ENCODE results near the gene LDLRAD1. TPM values are rescaled to one million over a fixed set of nuclear protein-coding genes. Genes with fewer than 3 reads are reported as not detected.
A peak's percentile ranks its signal among the peaks of the same experiment; 100 is the strongest.

The LDLRAD1 gene
- total and polyA plus RNA-seq, 2 of the 13 experiments (the other 11 are each of a cell fraction or from before 2014, with no cell fraction given): 2.5 to 14.0 TPM

DNA sequence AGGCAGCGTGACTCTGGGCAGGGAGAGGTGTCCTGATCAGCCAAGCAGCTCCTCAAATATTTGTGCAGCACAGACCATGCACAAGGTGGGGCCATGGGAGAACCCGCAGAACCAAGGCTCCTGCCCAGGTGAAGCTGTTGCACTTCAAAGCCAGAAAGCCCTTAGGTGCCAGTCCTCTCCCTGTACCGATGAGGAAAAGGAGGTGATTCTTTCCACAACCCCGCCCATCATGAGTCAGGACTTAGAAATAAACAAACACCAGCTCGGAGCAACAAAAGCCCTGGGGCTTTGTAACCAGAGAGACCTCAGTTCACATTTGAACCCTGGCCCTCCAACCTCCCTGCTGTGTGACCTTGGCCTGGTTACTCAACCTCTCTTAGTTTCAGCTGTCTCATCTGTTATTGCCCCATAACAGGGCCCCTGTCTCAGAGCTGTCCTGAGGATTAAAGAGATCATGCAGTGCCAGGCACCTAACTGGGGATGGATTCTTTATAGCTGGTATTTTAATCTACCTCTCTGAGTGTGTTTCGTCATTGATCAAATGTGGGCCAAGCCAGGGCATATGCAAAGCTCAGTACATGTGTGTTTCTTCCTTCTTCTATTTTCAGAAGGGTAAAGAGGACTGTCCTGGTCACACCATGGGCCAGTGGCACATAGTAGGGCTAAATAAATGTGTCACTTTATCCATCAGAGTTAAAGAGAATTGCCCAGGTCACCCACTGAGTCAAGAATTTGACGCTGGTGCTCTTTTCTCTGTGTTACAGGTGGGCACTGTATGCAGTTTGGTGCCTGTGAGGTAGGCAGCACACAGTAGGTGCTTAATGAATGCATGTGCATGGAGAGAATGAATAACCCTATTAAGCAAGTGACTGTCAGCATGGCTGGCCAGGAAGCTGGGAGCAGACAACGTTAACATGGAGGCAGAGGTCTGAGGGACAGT, 1.4 kb downstream of the LDLRAD1 start (continued):
- TF ChIP-seq, protein P1, sequence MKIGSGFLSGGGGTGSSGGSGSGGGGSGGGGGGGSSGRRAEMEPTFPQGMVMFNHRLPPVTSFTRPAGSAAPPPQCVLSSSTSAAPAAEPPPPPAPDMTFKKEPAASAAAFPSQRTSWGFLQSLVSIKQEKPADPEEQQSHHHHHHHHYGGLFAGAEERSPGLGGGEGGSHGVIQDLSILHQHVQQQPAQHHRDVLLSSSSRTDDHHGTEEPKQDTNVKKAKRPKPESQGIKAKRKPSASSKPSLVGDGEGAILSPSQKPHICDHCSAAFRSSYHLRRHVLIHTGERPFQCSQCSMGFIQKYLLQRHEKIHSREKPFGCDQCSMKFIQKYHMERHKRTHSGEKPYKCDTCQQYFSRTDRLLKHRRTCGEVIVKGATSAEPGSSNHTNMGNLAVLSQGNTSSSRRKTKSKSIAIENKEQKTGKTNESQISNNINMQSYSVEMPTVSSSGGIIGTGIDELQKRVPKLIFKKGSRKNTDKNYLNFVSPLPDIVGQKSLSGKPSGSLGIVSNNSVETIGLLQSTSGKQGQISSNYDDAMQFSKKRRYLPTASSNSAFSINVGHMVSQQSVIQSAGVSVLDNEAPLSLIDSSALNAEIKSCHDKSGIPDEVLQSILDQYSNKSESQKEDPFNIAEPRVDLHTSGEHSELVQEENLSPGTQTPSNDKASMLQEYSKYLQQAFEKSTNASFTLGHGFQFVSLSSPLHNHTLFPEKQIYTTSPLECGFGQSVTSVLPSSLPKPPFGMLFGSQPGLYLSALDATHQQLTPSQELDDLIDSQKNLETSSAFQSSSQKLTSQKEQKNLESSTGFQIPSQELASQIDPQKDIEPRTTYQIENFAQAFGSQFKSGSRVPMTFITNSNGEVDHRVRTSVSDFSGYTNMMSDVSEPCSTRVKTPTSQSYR (CRISPR knock-in tag; IDR thresholded peaks at IDR 0.05; ENCODE audit: borderline replicate concordance): 0 out of 2 replicates have a peak, but pooled peaks have one; percentile 33
- TF ChIP-seq JUND (CRISPR knock-in tag; IDR thresholded peaks at IDR 0.05) (peak; percentile 65), MIER2 (CRISPR knock-in tag; IDR thresholded peaks at IDR 0.05) (0 out of 2 replicates have a peak, but pooled peaks have one; percentile 55), REXO4 (CRISPR knock-in tag; IDR thresholded peaks at IDR 0.05; ENCODE audit: borderline replicate concordance) (no peak), ZFP90 (CRISPR knock-in tag; IDR thresholded peaks at IDR 0.05; ENCODE audit: borderline replicate concordance) (no peak), REST (IDR thresholded peaks at IDR 0.05; ENCODE audit: borderline replicate concordance in 1 of 2, low read depth in 1 of 2, low read length in 2 of 2) (peak in 1 of 2 experiments; percentile 48; a peak in 1 of 4 replicates), ZNF768 (CRISPR knock-in tag; IDR thresholded peaks at IDR 0.05) (peak; percentile 96), FOXA1 (IDR thresholded peaks at IDR 0.05) (no peak), FOXA1 (CRISPR knock-in tag; IDR thresholded peaks at IDR 0.05) (peak; percentile 21), ZNF317 (CRISPR knock-in tag; IDR thresholded peaks at IDR 0.05) (0 out of 2 replicates have a peak, but pooled peaks have one; percentile 31), ZNF343 (CRISPR knock-in tag; IDR thresholded peaks at IDR 0.05) (peak; percentile 93), ZBTB25 (CRISPR knock-in tag; IDR thresholded peaks at IDR 0.05) (0 out of 2 replicates have a peak, but pooled peaks have one; percentile 61), HNF4G (IDR thresholded peaks at IDR 0.05; ENCODE audit: borderline replicate concordance, low read depth, low read length) (peak; percentile 67; the same call in 1 of the 2 replicates), HNF4G (CRISPR knock-in tag; IDR thresholded peaks at IDR 0.05; ENCODE audit: borderline replicate concordance, low read depth) (no peak), ZNF615 (CRISPR knock-in tag; IDR thresholded peaks at IDR 0.05; ENCODE audit: borderline replicate concordance) (no peak), ISL2 (CRISPR knock-in tag; IDR thresholded peaks at IDR 0.05) (peak; percentile 61; the same call in 1 of the 2 replicates), ZSCAN30 (CRISPR knock-in tag; IDR thresholded peaks at IDR 0.05) (no peak), ERF (CRISPR knock-in tag; IDR thresholded peaks at IDR 0.05) (peak; percentile 79; the same call in 1 of the 2 replicates), NCOA1 (CRISPR knock-in tag; IDR thresholded peaks at IDR 0.05) (no peak), HNF4A (CRISPR knock-in tag; IDR thresholded peaks at IDR 0.05) (peak; percentile 75), ZNF180 (CRISPR knock-in tag; IDR thresholded peaks at IDR 0.05; ENCODE audit: borderline replicate concordance, low read depth) (no peak), FOXC1 (CRISPR knock-in tag; IDR thresholded peaks at IDR 0.05; ENCODE audit: borderline replicate concordance) (no peak), ATRX (CRISPR knock-in tag; IDR thresholded peaks at IDR 0.05; ENCODE audit: borderline replicate concordance) (no peak)

Measured in HepG2 (cell line).